GM19328 (cell line): ENCODE data around the gene KHDC4.

Experiments
- ATAC-seq: cut with Tn5 transposase; IDR thresholded peaks from one replicate; pipeline ENCODE4 v1.9.1; 2021; ENCODE audit warnings: mild to moderate bottlenecking, moderate library complexity; ENCODE audit not compliant: unreplicated experiment

Gene KHDC4

DNA sequence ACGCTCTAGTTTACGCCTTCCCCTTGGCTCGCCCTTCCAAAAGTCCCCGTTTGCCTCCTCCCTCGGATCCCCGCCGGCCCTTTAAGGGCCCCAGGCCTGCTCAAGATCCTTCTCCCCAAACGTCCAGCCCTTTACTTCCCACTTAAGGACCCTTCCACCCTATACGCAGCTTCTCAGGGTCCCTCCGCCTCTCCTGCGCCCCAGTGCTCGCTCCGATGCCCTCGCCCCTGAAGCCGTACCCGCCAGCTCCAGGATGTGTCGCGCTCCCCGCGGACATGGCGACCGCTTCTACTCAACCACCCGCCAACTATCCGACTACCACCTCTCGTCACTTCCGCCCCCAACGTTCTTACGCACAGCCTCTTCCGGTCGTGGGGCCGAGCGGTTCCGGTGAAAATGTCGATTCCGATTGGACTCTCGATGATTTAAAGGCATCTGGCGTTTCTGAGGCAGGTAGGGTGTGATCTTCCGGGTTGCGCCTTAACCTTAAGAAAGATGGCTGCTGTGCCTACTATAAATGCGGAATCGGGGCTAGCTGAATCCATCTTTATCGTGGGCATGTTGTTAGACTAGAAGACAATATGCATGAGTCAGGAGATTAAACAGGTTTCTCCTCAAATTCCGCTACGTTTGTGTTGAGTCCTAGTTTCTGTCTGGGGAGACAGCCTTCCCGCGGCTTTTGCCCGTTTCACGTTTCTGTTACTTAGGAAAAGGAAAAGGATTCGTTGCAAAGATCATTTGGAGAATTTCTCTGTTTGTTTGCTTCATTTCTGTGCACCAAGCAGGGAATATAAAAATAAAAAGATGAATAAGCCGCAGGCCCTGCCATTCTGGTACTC is at the start of gene KHDC4:
TSS of gene KHDC4 (minus strand) at position 317 of the 839 bp plus-strand sequence. CDS start at position 277, 40 bp downstream.
- ATAC-seq, result peak; percentile 88

DNA sequence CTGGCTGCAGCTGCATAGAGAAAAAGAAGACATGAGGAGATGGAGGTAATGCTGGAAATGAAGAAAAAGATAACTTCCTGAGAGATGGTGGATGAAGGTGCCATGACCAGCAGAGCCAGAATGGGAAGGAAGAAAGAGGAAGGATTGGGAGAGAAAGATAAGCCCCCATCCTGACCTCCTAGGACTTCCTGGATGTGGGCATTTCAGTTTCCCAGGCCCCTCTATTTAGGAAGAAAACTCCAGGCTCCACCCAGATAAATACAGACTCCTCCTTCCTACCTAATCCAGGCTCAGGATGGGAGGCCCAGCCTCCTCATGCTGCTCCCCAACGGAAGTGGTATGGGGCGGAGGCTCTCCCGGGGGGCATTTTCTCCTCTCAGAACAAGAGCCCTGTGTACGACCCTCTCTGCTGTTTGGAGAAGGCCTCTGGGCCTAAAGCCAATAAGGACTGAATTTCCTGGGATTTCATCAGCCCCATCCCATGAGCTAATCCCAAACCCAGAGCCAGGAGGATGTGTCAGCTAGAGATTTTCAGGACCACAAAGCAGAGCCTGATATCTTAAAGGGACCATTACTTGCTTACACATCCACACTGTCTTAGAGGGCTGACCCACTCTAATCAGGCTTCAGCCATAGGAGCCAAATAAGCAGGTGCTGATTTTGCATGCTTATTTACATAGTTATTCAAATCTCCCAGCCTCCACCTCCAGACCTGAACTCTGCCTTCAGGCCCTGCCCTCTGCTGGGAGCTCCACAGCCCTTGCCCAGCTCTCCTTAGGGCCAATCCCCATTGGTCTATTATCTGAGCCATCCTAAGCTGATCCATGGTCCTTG is 49.2 kb upstream of the KHDC4 start:
- ATAC-seq, result no peak

DNA sequence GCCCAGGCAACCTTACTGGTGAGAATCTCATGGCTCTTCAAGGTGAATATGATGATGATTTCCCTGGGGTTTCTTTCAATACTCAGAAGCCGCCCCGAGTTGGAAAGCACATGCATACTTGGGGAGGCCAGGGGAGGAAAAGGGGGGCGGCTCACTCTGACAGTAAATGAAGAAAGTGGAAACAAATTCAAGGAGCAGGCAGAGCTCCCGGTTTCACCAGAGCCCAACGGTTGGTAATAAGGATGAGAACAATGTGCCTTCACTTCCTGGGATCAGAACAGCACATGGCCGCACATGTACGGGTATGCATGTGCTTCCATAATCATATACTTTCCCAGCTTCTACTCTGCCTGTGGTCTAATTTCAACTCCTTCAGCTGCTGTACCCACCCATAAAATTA is 47.9 kb upstream of the KHDC4 start:
- ATAC-seq, result no peak

DNA sequence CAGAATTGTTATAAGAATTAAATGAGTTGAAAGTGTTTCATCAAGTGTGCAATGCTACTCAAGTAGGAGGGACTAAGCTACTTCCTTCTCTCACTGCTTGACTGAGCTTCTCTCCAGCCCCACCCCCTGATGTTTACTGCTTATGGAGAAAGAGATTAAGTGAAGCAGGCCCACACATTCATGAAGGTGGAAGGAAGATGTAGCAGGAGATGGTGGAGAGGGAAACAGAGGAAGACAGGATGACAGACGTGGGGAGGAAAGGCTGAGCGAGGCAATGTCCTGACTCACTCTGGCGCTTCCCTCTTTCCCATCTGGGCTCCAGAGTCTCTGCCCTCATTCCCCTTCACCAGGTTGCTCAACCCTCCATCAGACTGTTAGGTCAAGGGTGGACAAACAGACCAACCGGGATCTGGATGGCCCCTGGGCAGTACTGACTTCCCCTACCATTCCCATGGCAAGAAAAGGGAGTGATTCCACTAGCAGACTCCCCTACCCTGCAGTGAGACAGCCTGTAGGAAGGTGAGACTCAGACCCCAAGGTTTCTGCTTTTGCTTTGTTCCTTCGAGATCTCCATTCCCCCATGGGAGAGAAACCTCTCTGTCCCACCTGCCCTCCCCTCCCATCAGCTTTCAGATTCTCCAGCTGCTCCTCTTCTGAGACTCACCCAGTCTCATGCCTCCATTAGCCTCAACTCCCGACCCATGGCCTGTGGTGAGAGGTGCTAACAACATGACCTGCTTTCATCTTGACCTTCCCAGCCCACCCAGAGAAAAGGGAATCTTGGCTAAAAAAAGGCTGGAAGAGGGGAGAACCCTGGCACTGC is 47.3 kb upstream of the KHDC4 start:
- ATAC-seq, result no peak

DNA sequence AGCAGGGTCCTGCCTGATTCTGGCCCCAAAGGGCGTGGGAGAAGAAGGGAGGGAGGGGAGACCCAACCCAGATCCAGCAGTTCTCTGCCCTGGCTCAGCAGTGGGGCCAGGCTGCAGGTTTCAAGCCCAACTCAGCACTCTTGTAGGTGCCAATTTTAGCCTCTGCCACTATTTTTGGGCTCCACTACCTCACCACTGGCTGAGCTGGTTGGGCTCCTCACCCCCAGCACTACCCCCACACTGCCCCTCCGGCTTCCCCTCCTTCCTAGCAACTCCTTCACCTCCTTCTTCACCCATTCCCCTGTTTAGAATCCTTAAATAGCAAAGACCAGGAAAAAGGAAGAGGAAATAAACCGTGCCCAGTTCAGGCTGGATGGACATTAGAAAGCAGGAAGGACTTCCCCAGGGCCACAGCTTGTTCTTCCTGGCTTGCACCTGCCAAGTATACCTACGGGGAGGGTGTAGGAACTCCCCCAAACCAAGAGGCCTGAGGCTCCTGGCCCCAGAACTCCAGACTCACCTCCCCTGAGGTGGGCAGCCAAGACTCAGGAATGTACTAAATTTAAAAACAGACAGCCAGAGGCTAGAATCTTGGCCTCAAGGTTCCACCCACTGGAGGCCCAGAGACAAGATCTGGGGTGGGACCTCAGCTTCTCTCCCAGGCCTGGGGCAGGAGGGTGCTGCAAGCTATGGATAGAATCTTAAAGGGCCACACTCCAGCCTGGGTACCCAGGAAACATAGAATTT is 45.6 kb upstream of the KHDC4 start:
- ATAC-seq, result no peak

DNA sequence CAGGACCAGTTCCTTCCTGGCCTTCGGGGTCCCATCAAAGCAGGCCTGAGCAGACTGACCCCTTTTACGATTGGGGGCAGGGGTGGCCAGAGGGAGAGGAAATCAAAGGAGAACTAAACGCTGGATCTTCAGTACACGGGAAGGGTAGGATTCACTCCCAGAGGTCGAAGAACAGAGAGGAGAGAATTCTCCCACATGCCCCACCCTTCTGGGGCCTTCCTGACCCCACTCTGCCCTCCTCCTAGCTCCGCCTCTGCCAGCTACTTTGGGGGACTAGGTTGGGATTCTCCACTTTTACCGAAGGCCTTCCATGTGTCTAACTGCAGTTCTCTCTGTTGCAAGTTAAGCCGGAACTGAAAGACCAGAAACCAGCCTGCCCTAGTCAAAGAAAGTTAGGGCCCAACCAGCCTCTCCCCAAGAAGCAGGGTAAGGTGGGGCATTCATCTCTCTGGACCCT is 44.8 kb upstream of the KHDC4 start:
- ATAC-seq, result no peak

DNA sequence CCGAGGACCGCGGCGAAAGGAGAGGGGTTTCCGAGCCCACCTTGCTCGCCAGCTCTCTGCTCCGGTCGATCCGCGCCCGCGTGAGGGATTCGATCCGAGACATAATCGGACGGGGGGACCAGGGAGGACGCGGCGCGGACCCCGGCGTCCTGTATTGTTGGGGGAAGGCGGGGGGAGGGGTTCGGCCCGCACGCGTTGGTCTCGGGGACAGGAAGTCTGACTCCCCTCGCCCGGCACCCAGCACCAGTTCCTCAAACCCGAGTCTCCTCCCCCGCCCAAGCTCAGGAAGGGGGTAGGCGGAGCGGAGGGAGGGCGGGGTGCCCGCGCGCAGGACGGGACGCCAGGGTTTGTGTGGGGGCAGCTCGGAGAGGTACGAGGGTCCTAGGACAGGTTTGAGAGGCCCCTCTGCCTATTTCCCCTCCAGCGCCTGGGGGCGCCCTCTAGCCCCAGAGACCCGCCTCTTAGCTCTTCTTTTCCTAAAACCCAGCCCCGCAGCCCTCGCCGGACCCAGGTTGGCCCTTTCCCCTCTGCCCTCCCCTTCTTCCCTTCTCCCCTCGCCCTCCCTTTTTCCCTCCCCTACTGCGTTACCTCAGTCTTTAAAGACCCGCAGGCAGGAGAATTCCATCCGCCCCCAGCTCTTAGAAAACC is 44.2 kb upstream of the KHDC4 start, which contains the start of gene ARHGEF2:
TSS of gene ARHGEF2 (minus strand) at position 223 of the 648 bp plus-strand sequence. CDS start at position 103, 120 bp downstream.
- ATAC-seq, result peak; percentile 39

DNA sequence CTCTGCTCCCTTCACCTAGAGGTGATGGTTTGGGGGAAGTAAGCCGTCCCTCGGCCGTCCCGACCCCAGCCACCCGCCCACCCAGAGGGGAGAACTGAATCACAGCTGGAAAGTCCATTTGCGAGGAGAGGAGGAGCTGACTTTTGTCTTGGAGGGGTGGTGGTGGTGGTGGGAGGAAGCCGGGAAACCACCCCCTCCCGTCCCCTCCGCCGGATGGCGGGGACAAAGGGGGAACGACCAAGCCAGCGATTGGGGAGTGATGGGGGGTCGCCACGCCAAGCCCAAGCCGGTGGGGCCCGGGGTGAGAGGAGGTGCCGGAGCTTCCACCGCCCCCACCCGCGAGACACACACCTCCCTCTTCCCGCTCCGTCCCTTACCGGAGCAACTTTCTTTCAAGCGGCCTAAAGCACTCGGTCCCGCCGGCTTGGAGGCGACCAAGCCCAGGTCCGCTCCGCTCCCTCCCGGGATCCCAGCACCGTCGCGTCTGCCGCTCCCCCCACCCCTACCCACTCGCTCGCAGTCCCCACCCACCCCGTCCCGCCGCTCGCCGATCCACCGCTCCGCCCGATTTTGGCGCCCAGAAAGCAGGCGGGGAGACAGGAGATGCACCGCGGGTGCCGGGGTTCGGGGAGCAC is 43.6 kb upstream of the KHDC4 start:
- no peak for ATAC-seq

DNA sequence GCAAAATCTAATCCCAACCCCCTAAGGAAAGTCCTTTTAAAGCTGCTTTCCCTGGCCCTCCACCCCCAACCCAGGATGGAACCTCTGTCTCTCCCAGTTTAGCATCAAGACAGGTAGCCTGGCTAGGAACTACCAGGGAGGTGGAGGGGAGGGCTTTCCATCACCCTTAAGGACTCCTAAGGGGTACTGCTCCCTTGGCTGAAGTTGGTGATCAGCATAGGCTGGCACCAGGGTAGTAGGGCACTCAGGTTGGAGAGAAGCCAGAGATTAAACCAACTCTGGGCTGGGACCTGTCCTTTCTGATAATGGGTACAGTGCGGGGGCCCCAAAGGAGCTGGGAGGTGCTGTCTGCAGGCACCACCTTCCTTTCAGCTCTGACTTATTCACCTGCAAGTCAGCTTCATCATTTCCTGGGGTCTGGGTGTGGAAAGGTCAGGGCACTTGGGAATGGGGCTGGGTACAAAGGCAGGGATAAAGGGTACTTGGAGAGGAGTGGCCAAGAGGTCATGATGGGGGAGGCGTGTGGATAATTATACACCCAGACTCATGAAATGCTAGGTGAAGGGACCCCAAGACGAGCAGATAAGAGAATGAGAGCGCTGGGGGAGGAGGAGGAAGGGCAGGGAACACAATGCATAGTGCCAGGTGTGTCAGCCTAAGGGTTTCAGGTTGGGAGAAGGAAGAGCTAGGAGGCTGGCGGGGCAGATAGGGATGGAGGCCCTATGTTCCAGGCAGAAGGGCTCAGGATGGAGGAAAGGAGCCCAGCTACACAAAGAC is 42.9 kb upstream of the KHDC4 start:
- no peak for ATAC-seq

DNA sequence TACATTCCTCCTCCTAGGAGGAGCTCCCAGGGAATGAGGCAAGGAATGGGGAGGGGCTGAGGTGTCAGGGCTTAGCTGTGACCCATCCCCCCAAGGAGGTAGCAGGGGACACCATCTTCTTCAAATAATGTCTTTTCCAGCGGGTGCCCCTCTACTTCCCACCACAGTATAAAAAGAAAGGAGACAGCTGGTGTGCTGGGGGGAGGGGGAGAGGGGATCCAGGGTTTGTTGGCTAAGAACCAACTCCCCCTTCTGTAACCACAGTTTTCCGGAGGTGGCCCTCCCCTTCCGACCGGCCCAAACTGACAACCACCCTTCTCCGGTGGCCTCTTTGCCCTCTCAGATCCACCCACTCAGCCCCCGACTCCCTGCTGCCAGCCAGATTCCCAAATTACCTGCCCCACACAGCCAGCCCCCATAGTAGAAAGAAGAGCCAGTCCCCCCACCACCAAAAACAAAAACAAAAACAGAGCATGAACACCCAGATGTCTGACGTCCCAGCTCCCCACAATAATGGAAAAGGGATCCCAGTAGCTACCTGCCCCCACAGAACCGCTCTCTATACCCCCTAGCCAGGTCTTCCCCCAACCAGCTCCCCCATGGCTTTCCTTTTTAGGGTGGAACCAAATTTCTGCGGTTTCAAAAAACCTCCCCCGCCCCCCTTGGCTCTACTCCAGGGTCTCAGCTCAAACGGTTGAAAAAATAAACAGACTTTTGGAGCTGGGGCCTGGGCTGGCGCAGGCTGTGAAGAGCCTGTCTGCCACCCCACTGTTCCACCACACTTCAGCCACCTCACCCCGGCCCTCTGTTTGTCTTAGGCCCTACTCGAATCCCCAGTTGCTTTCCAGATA is 42.1 kb upstream of the KHDC4 start:
- no peak for ATAC-seq

DNA sequence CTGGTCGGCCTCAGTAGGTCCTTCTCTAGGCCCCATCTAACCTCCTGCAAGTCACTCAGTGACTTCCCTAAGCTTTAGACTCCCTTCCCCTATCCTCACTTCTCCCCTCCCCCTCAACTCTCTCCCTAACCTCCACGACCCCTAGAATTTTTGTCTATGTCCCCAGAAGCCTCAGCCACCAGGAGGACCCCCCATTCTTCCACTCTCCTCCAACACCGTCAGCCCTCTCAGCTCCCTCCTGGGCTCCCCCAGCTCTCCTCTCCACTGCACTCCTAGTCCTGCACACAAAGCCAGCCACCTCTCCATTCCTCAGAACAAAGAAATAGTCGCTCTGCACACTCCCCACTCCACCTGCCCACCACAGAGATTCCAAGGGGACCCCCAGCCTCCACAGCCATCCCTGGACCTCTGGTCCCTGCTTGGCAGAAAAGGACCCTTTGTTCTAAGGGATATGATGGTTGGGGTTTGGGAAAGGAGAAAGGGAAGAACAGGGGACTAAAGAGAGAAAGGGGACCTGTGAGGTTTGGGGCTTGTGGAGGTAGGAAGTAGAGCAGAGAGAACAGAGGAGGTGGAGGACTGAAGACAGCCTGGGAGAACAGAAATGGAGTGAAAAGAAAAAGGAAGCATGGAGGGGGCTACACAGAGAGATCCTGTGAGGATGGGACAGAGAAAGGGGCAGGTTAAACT is 41.3 kb upstream of the KHDC4 start:
- no peak for ATAC-seq

DNA sequence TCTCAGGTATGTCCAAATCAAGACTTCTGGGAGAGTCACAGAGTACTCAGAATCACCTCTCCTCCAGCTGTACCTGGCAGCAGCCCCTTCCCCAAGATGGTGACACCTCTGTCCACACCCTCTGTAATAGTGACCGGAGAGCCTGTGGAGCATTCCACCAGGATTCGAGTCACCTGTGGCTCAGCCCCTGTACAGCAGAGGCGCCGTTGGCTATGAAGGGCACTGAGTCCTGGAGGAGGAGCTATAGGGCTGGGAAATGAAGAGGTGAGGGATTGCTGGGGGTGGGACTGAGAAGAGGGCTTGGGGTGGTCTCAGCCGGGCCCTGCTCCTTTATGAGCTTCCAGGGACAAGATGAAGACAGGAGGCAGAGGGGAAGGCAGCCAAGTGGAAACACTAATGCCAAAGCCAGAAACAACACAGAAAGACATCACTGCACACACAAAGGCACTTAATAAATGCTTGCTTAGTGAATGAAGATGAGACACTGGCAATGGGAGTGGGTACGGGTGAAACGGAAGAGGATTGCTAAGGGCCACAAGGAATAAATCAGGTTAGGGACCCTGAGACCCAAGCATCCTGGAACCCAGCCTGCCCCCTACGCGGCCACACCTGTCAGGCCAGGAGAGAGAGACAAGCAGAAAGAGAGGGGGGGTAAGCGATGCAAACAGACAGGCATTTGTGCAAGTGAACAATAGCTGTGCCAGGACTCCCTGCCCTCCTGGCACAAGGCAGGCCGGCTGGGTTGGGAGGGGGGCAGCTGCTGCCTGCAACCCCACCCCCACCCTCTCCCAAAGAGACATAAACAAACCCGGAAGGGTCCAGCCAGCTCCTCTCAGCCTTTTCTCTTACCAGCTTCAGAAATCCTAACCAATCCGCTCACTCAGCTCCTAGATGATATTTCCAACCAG is 40.2 kb upstream of the KHDC4 start:
- no peak for ATAC-seq

DNA sequence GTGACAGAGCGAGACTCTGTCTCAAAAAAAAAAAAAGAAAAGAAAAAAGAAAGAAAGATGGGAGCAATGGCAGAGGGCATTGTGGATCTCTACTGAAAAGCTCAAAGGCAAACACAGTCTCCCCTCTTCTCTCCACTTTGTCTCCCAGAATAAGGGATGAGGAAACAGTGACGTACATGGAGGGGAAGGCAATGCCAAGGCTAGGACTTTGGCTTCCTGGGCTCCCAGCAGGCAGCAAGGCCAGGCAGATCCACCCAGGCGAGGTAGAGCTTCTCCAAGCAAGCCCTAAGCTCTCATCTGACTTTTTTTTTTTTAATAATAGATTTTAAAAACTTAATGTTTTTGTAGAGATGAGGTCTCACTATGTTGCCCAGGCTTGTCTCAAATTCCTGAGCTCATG is 39.5 kb upstream of the KHDC4 start:
- no peak for ATAC-seq

DNA sequence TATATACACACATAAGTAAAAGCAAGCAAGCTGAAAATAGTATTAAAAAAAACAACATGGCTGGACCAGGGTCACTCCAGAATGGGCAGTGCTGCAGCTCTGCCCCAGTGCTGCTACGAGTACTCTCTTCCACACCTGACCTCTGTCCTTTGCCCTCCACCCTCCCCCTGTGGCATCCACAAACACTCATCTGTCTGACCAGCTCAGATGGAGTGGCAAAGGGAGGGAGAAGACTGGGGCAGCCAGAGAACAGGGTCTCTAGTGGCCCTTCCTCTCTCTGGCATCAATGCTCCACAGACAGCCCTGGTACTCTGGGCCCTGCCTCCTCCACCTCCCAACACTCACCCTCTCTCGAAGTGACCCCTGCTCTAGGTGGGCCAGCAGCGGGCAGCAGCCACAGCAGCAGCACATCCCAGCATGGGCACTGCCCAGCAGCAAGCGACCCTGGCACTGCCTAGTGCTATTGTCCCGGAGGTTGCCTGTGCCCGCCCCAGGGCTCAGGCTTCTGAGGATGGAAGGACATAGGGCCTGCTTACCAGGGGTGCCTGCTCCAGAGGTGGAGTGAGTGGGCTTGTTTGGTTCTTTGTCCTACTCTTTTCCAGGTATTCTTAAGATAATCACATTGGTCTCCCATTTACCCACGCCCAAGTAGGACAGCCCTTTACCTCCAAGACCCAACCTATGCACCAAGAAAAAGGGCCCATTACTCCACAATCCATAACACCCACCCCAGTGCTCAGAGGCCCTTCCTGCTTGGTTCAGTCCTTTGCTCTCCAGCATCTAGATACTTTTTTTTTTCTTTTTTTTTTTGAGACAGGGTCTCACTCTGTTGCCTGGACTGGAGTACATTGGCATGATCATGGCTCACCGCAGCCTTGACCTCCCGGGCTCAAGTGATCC is 37.9 kb upstream of the KHDC4 start:
- ATAC-seq, result no peak
